H9 (cell line): ENCODE measurements around the gene VOPP1. TPM values are rescaled to one million over a fixed set of nuclear protein-coding genes. Genes with fewer than 3 reads are reported as not detected.

ENCODE experiments used
- DNase-seq: peaks from one replicate; pipeline ENCODE4 v3.0.0-alpha.2; 2017
- H2AFZ ChIP-seq: one replicate; pipeline ENCODE4 v1.6.1; 2013; ENCODE audit warnings: mild to moderate bottlenecking, low read length, control low read depth, moderate library complexity
- H2AK5ac ChIP-seq: 2 replicates; pipeline ENCODE4 v1.6.1; 2013; ENCODE audit warnings: low read length, control low read depth, mixed read lengths; ENCODE audit not compliant: insufficient read length
- H2BK120ac ChIP-seq: one replicate; pipeline ENCODE4 v1.6.1; 2013; ENCODE audit warnings: low read depth, mild to moderate bottlenecking, low read length, control low read depth, inconsistent platforms; ENCODE audit not compliant: poor library complexity, severe bottlenecking
- H2BK12ac ChIP-seq: 2 replicates; pipeline ENCODE4 v1.6.1; 2013; ENCODE audit warnings: low read length, control low read depth, mixed read lengths, low read depth; ENCODE audit not compliant: insufficient read length
- H2BK15ac ChIP-seq: 2 replicates; pipeline ENCODE4 v1.6.1; 2013; ENCODE audit warnings: low read depth, low read length, control low read depth
- H2BK20ac ChIP-seq: one replicate; pipeline ENCODE4 v1.6.1; 2013; ENCODE audit warnings: low read depth, mild to moderate bottlenecking, low read length, control low read depth, inconsistent platforms; ENCODE audit not compliant: poor library complexity, severe bottlenecking
- H2BK5ac ChIP-seq: 2 replicates; pipeline ENCODE4 v1.6.1; 2013; ENCODE audit warnings: low read length, control low read depth, mixed read lengths; ENCODE audit not compliant: insufficient read length
- H3K14ac ChIP-seq: 2 replicates; pipeline ENCODE4 v1.6.1; 2013; ENCODE audit warnings: low read length, control low read depth; ENCODE audit not compliant: insufficient read depth
- H3K18ac ChIP-seq: 2 replicates; pipeline ENCODE4 v1.6.1; 2013; ENCODE audit warnings: low read depth, mild to moderate bottlenecking, mixed read lengths, low read length, control low read depth; ENCODE audit not compliant: insufficient read length
- H3K23ac ChIP-seq: 2 replicates; pipeline ENCODE4 v1.6.1; 2013; ENCODE audit warnings: low read length, control low read depth, mixed read lengths, low read depth; ENCODE audit not compliant: insufficient read length
- H3K23me2 ChIP-seq: 2 replicates; pipeline ENCODE4 v1.6.1; 2013; ENCODE audit warnings: low read depth, mild to moderate bottlenecking, mixed read lengths, low read length, control low read depth; ENCODE audit not compliant: insufficient read length, poor library complexity, severe bottlenecking
- H3K27ac ChIP-seq: 2 replicates; pipeline ENCODE4 v1.5.1; 2013; ENCODE audit warnings: low read length, control low read depth, mixed read lengths, low read depth; ENCODE audit not compliant: insufficient read length
- H3K27me3 ChIP-seq: 2 replicates; pipeline ENCODE4 v1.6.1; 2013; ENCODE audit warnings: low read length, control low read depth, inconsistent platforms; ENCODE audit not compliant: insufficient read depth
- H3K4ac ChIP-seq: 2 replicates; pipeline ENCODE4 v1.6.1; 2013; ENCODE audit warnings: low read depth, mild to moderate bottlenecking, control low read depth, inconsistent platforms, low read length, moderate library complexity
- H3K4me1 ChIP-seq: 2 replicates; pipeline ENCODE4 v1.6.1; 2013; ENCODE audit warnings: low read length, control low read depth, inconsistent platforms; ENCODE audit not compliant: insufficient read depth
- H3K4me2 ChIP-seq: 2 replicates; pipeline ENCODE4 v1.6.1; 2013; ENCODE audit warnings: low read length, control low read depth, mixed read lengths; ENCODE audit not compliant: insufficient read length, insufficient read depth
- H3K56ac ChIP-seq: 2 replicates; pipeline ENCODE4 v1.6.1; 2013; ENCODE audit warnings: low read depth, mild to moderate bottlenecking, mixed read lengths, low read length, control low read depth; ENCODE audit not compliant: insufficient read length
- H3K79me1 ChIP-seq: 2 replicates; pipeline ENCODE4 v1.6.1; 2013; ENCODE audit warnings: low read depth, mild to moderate bottlenecking, moderate library complexity, low read length, control low read depth, inconsistent platforms; ENCODE audit not compliant: insufficient read depth, poor library complexity, severe bottlenecking
- H3K79me2 ChIP-seq: 2 replicates; pipeline ENCODE4 v1.6.1; 2013; ENCODE audit warnings: low read length, control low read depth, inconsistent platforms; ENCODE audit not compliant: insufficient read depth
- H3K9ac ChIP-seq: 2 replicates; pipeline ENCODE4 v1.6.1; 2013; ENCODE audit warnings: low read length, control low read depth, mixed read lengths; ENCODE audit not compliant: insufficient read length; ENCODE audit errors: extremely low read depth
- H3K9me3 ChIP-seq: one replicate; pipeline ENCODE4 v1.6.1; 2013; ENCODE audit warnings: low read depth, low read length, inconsistent platforms; ENCODE audit not compliant: control insufficient read depth
- H3T11ph ChIP-seq: one replicate; pipeline ENCODE4 v1.6.1; 2013; ENCODE audit warnings: mild to moderate bottlenecking, low read length, control low read depth, inconsistent platforms
- H4K20me1 ChIP-seq: one replicate; pipeline ENCODE4 v1.6.1; 2013; ENCODE audit not compliant: control insufficient read depth, insufficient read length, insufficient read depth
- H4K5ac ChIP-seq: 2 replicates; pipeline ENCODE4 v1.6.1; 2013; ENCODE audit warnings: low read depth, mild to moderate bottlenecking, mixed read lengths, low read length, control low read depth; ENCODE audit not compliant: insufficient read length
- H4K8ac ChIP-seq: replicated peaks from 2 replicates; pipeline ENCODE4 v1.6.1; 2013; ENCODE audit warnings: low read length, control low read depth, mixed read lengths, low read depth; ENCODE audit not compliant: insufficient read length
- H4K91ac ChIP-seq: 2 replicates; pipeline ENCODE4 v1.6.1; 2013; ENCODE audit warnings: low read depth, mild to moderate bottlenecking, moderate library complexity, mixed read lengths, low read length, control low read depth; ENCODE audit not compliant: insufficient read length
- H3K27ac Mint-ChIP-seq, 3 experiments: 2 replicates in 2 of 3; 3 replicates in 1 of 3; pipeline ENCODE4 v1.8.0; 2020 to 2021; ENCODE audit warnings: mixed read lengths in 3 of 3, mild to moderate bottlenecking in 1 of 3, moderate library complexity in 1 of 3
- H3K27me3 Mint-ChIP-seq: 2 replicates; pipeline ENCODE4 v1.8.0; 2021; ENCODE audit warnings: low read depth, mild to moderate bottlenecking, moderate library complexity, mixed read lengths
- H3K36me3 Mint-ChIP-seq, 3 experiments: 2 replicates in 2 of 3; 3 replicates in 1 of 3; pipeline ENCODE4 v1.8.0; 2020 to 2021; ENCODE audit warnings: low read depth in 3 of 3, mixed read lengths in 3 of 3; ENCODE audit not compliant: insufficient read depth in 1 of 3
- H3K4me1 Mint-ChIP-seq, 2 experiments: 2 replicates each; pipeline ENCODE4 v1.8.0; 2020; ENCODE audit warnings: mixed read lengths in 2 of 2
- H3K4me3 Mint-ChIP-seq, 2 experiments: 2 replicates in 1 of 2; 3 replicates in 1 of 2; pipeline ENCODE4 v1.8.0; 2020 to 2021; ENCODE audit warnings: mild to moderate bottlenecking in 2 of 2, mixed read lengths in 2 of 2, moderate library complexity in 1 of 2
- H3K9me3 Mint-ChIP-seq, 2 experiments: 2 replicates in 1 of 2; 3 replicates in 1 of 2; pipeline ENCODE4 v1.8.0; 2020; ENCODE audit warnings: mild to moderate bottlenecking in 2 of 2, mixed read lengths in 2 of 2, moderate library complexity in 1 of 2
- CTCF ChIP-seq: fragments of 200-600 bp; sonication (generic); conservative IDR thresholded peaks from 3 replicates; pipeline ENCODE4 v1.8.0; 2021; ENCODE audit warnings: antibody characterized with exemption, mild to moderate bottlenecking
- WGBS: extraction: QIAGEN DNeasy Blood & Tissue Kit; methylation state at CpG from one replicate; pipeline ENCODE4 v1.1.7; 2013; ENCODE audit warnings: missing lambda C conversion rate, low lambda C conversion rate, mixed read lengths; ENCODE audit not compliant: insufficient read length; ENCODE audit errors: extremely low coverage; 5-methylcytosine and 5-hydroxymethylcytosine counted together
- total RNA-seq: library from RNA; stranded (reverse); gene quantifications from 2 replicates; pipeline ENCODE4 v1.2.1, GENCODE V29; 2021

VOPP1 gene
- total RNA-seq, 1 experiment from 2014 or later: 55.7 TPM

- H3K4me3 Mint-ChIP-seq: no peak overlapping the region
- H3K4ac ChIP-seq: no peak overlapping the region
- WGBS: no CpG with 5 or more reads among the region's 8 CpGs
- H3K27ac Mint-ChIP-seq: no peak overlapping the region; a peak in 1 of 7 replicates
- no peak for TF ChIP-seq CTCF
- H3K79me1 ChIP-seq: peaks cover 3% of the 10 kb centered on the region
- H2BK15ac ChIP-seq: no peak overlapping the region
- no peak overlapping the region for H4K91ac ChIP-seq
- H3K9me3 ChIP-seq: no peaks in the 10 kb centered on the region
- no peak overlapping the region for H3K14ac ChIP-seq
- H3K27ac ChIP-seq: no peak overlapping the region
- no peak overlapping the region for H3K56ac ChIP-seq
- no peak overlapping the region for H4K5ac ChIP-seq
- no peaks in the 10 kb centered on the region; the same call in 1 of the 2 replicates for H3K79me2 ChIP-seq
- no peak overlapping the region for H3K18ac ChIP-seq
- no peaks in the 10 kb centered on the region for H4K20me1 ChIP-seq
- H3K23me2 ChIP-seq: no peaks in the 10 kb centered on the region
- H3K27me3 Mint-ChIP-seq: no peaks in the 10 kb centered on the region
- peaks cover 27 to 32% of the 10 kb centered on the region in 2 experiments for H3K4me1 Mint-ChIP-seq
- DNase-seq: no peak
- H2AK5ac ChIP-seq: no peak overlapping the region
- H2BK120ac ChIP-seq: no peak overlapping the region
- H2BK5ac ChIP-seq: no peak overlapping the region
- no peak overlapping the region for H2AFZ ChIP-seq
- H3K27me3 ChIP-seq: no peaks in the 10 kb centered on the region
- no peak overlapping the region for H3K4me2 ChIP-seq
- H3K9ac ChIP-seq: no peak overlapping the region
- H3K9me3 Mint-ChIP-seq: no peaks in the 10 kb centered on the region
- H3K36me3 Mint-ChIP-seq: peaks cover 3 to 6% (median 4%) of the 10 kb centered on the region in 3 experiments; a peak in 4 of 7 replicates
- no peak overlapping the region for H3T11ph ChIP-seq
- H4K8ac ChIP-seq: no peak overlapping the region
- no peak overlapping the region for H3K23ac ChIP-seq
- H3K4me1 ChIP-seq: no peaks in the 10 kb centered on the region
- no peak overlapping the region for H2BK12ac ChIP-seq
- H2BK20ac ChIP-seq: no peak overlapping the region
These were observed 69.4 kb downstream of the VOPP1 start for GRCh38 chr7:55502858-55503440.
